ENCODE results near the gene CHMP3.

The CHMP3 gene

GRCh38 chr2:86541334-86541733 lies 21.9 kb downstream of the CHMP3 start:
- H3K27ac ChIP-seq (ENCODE audit: low read length) = no peak overlapping the region
- no peaks in the 10 kb centered on the region for H3K4me1 ChIP-seq (ENCODE audit: low read length)
- no peaks in the 10 kb centered on the region for H3F3A ChIP-seq (ENCODE audit: insufficient read depth, low read length)
- H4K20me1 ChIP-seq (ENCODE audit: insufficient read depth, low read length) = no peaks in the 10 kb centered on the region
- H3K9me3 ChIP-seq (replicated peaks; ENCODE audit: insufficient read depth, low read length) = no peaks in the 10 kb centered on the region
- H2AFZ ChIP-seq (ENCODE audit: low read length) = no peak overlapping the region
- no peak overlapping the region for H3K9ac ChIP-seq (ENCODE audit: low read length)
- DNase-seq = no peak
- H3K36me3 ChIP-seq (replicated peaks; ENCODE audit: insufficient read depth, low read length) = no peaks in the 10 kb centered on the region
- H3K9me2 ChIP-seq (replicated peaks; ENCODE audit: insufficient read depth, low read length) = no peaks in the 10 kb centered on the region
- TF ChIP-seq EZH2 (optimal IDR thresholded peaks at IDR 0.05; ENCODE audit: low read depth, low read length) (no peak), EZH2phosphoT487 (IDR thresholded peaks at IDR 0.05; ENCODE audit: low read length) (no peak), CTCF (IDR thresholded peaks at IDR 0.05; ENCODE audit: low read length) (no peak)
- H3K79me2 ChIP-seq (ENCODE audit: low read length) = no peaks in the 10 kb centered on the region
- H3K4me3 ChIP-seq (ENCODE audit: low read length) = no peak overlapping the region
- H3K4me2 ChIP-seq (ENCODE audit: low read depth, low read length) = no peak overlapping the region
- H3K27me3 ChIP-seq (replicated peaks; ENCODE audit: insufficient read depth, low read length) = no peaks in the 10 kb centered on the region

- TF ChIP-seq CTCF (IDR thresholded peaks at IDR 0.05; ENCODE audit: low read length) = no peak
- no peak for TF ChIP-seq EZH2phosphoT487 (IDR thresholded peaks at IDR 0.05; ENCODE audit: low read length)
- TF ChIP-seq EZH2 (optimal IDR thresholded peaks at IDR 0.05; ENCODE audit: low read depth, low read length) = no peak
- H3K9me3 ChIP-seq (replicated peaks; ENCODE audit: insufficient read depth, low read length) = no peaks in the 10 kb centered on the region
- H3K79me2 ChIP-seq (ENCODE audit: low read length) = no peaks in the 10 kb centered on the region
- H3K9ac ChIP-seq (ENCODE audit: low read length) = no peak overlapping the region
- H3K27me3 ChIP-seq (replicated peaks; ENCODE audit: insufficient read depth, low read length) = no peaks in the 10 kb centered on the region
- H3K36me3 ChIP-seq (replicated peaks; ENCODE audit: insufficient read depth, low read length) = no peaks in the 10 kb centered on the region
- H3K4me3 ChIP-seq (ENCODE audit: low read length) = no peak overlapping the region
- no peak overlapping the region for H3K27ac ChIP-seq (ENCODE audit: low read length)
- DNase-seq = no peak
- no peak overlapping the region for H2AFZ ChIP-seq (ENCODE audit: low read length)
- H3F3A ChIP-seq (ENCODE audit: insufficient read depth, low read length) = no peaks in the 10 kb centered on the region
- H3K4me2 ChIP-seq (ENCODE audit: low read depth, low read length) = no peak overlapping the region
- H3K9me2 ChIP-seq (replicated peaks; ENCODE audit: insufficient read depth, low read length) = no peaks in the 10 kb centered on the region
- no peaks in the 10 kb centered on the region for H4K20me1 ChIP-seq (ENCODE audit: insufficient read depth, low read length)
- no peaks in the 10 kb centered on the region for H3K4me1 ChIP-seq (ENCODE audit: low read length)
Observed at GRCh38 chr2:86533589-86533988, 29.7 kb downstream of the CHMP3 start.

- no peaks in the 10 kb centered on the region for H3F3A ChIP-seq (ENCODE audit: insufficient read depth, low read length)
- no peaks in the 10 kb centered on the region for H3K9me2 ChIP-seq (replicated peaks; ENCODE audit: insufficient read depth, low read length)
- H3K27me3 ChIP-seq (replicated peaks; ENCODE audit: insufficient read depth, low read length) = no peaks in the 10 kb centered on the region
- H3K9ac ChIP-seq (ENCODE audit: low read length) = no peak overlapping the region
- TF ChIP-seq CTCF (IDR thresholded peaks at IDR 0.05; ENCODE audit: low read length) (no peak), EZH2phosphoT487 (IDR thresholded peaks at IDR 0.05; ENCODE audit: low read length) (no peak), EZH2 (optimal IDR thresholded peaks at IDR 0.05; ENCODE audit: low read depth, low read length) (no peak)
- H3K4me3 ChIP-seq (ENCODE audit: low read length) = no peak overlapping the region
- H2AFZ ChIP-seq (ENCODE audit: low read length) = no peak overlapping the region
- no peaks in the 10 kb centered on the region for H4K20me1 ChIP-seq (ENCODE audit: insufficient read depth, low read length)
- no peak for DNase-seq
- H3K79me2 ChIP-seq (ENCODE audit: low read length) = no peaks in the 10 kb centered on the region
- no peaks in the 10 kb centered on the region for H3K4me1 ChIP-seq (ENCODE audit: low read length)
- H3K27ac ChIP-seq (ENCODE audit: low read length) = no peak overlapping the region
- no peak overlapping the region for H3K4me2 ChIP-seq (ENCODE audit: low read depth, low read length)
- H3K36me3 ChIP-seq (replicated peaks; ENCODE audit: insufficient read depth, low read length) = no peaks in the 10 kb centered on the region
- no peaks in the 10 kb centered on the region for H3K9me3 ChIP-seq (replicated peaks; ENCODE audit: insufficient read depth, low read length)
Observed at GRCh38 chr2:86525421-86526340, 37.6 kb downstream of the CHMP3 start.

Data from MM.1S (cell line).